HPDE6-E6E7 (cell line): ENCODE results near the gene IGF2.

Source experiments
- DNase-seq: peaks from one replicate; pipeline ENCODE4 v3.0.0; 2011; ENCODE audit warnings: missing footprints; ENCODE audit errors: extremely low spot score

The IGF2 gene

GRCh38 chr11:2169626-2170570, 30.7 kb upstream of the IGF2 start:
- no peak for DNase-seq

- no peak for DNase-seq
Measured at GRCh38 chr11:2169005-2169378, 29.8 kb upstream of the IGF2 start.

GRCh38 chr11:2168286-2169004, 29.3 kb upstream of the IGF2 start:
- DNase-seq: no peak

- DNase-seq: no peak
Measured at GRCh38 chr11:2167141-2168045, 28.2 kb upstream of the IGF2 start.

- no peak for DNase-seq
Measured at GRCh38 chr11:2166091-2166851, 27.1 kb upstream of the IGF2 start.

- no peak for DNase-seq
Measured at GRCh38 chr11:2165571-2165970, 26.4 kb upstream of the IGF2 start.

GRCh38 chr11:2164861-2165555, 25.8 kb upstream of the IGF2 start:
- DNase-seq: no peak

DNA sequence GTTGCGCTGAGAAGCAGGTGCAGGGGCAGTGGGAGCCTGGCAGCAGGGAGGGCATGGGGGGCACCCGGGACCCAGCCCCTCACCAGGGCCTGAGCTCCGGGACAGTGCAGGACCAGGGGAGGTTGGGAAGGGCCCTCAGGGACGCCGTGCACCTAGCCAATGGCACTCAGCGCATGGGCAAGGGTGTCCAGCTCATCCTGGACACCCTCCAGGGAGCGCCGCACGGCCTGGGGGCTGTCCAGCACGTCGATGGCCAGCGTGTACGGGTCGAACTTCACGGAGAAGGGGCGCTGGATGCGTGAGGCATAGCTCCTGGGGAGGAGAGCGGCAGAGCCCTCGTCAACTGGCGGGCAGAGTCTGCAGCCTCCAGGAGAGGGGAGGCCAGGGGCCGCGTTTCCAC, 24.9 kb upstream of the IGF2 start:
- no peak for DNase-seq

- no peak for DNase-seq
Measured at GRCh38 chr11:2163428-2163978, 24.3 kb upstream of the IGF2 start.

DNA sequence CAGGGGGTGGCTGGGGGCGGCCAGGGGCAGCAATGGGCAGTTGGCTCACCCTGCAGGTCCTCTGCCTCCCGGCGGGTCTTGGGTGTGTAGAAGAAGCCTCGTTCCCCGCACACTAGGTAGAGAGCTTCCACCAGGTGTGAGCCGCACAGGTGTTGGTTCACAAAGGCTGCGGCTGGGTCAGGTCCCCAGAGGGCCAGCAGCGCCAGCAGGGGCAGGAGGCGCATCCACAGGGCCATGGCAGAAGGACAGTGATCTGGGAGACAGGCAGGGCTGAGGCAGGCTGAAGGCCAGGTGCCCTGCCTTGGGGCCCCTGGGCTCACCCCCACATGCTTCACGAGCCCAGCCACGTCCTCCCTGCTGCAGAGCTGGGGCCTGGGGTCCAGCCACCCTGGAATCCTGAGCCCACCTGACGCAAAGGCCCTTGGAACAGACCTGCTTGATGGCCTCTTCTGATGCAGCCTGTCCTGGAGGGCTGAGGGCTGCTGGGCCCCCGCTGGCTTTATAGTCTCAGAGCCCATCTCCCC, 21.6 kb upstream of the IGF2 start, which contains the start of gene INS:
Gene INS (minus strand): TSS at position 474 of the 524 bp plus-strand sequence. CDS start 238 bp downstream, at position 236.
- DNase-seq: no peak

GRCh38 chr11:2159536-2160413, 20.6 kb upstream of the IGF2 start:
- no peak for DNase-seq

- no peak for DNase-seq
Measured at GRCh38 chr11:2158966-2159365, 19.8 kb upstream of the IGF2 start.

GRCh38 chr11:2158296-2158737, 19.1 kb upstream of the IGF2 start:
- no peak for DNase-seq

GRCh38 chr11:2157294-2158040, 18.3 kb upstream of the IGF2 start:
- DNase-seq: no peak

GRCh38 chr11:2156416-2157182, 17.4 kb upstream of the IGF2 start:
- DNase-seq: peak; percentile 63

- no peak for DNase-seq
Measured at GRCh38 chr11:2155511-2155910, 16.3 kb upstream of the IGF2 start.

DNA sequence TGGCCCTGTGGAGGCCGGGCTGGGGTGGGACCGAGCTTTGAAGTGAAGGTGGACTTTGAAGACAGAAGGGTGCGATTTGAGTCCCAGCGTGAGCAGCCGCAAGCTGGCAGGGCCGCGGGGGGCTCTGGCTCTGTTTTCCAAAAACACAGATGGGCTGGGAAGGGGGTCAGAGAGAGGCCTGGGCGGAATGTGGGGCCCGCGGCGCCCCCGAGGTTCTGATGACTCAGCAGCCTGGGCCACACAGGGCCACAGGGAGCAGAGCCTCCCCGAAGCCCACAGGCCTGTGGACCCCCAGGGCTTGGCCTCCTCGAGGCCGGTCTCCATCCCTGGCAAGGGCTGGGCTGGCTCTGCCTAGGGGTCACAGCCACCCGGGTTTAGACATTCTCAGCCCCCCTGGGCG, 15.7 kb upstream of the IGF2 start:
- no peak for DNase-seq
